GM18951 (cell line): ENCODE data around the gene PYGM.
A peak's percentile ranks its signal among the peaks of the same experiment; 100 is the strongest.

ENCODE experiments used
- POLR2A ChIP-seq: IDR thresholded peaks from 4 replicates; pipeline ENCODE4 v1.6.1; 2011; ENCODE audit warnings: mild to moderate bottlenecking; ENCODE audit not compliant: insufficient read length, insufficient read depth; ENCODE audit errors: extremely low read depth
- in situ Hi-C: fragments of 300-500 bp; cut with MboI; formaldehyde crosslinking; loops from one replicate; pipeline ENCODE4 v1.12.0; 2022; ENCODE audit warnings: low sequenced_read_pairs, mixed read lengths, inconsistent platforms; ENCODE audit not compliant: unreplicated experiment

PYGM gene

GRCh38 chr11:64759722-64760719, at the start of gene PYGM:
Gene PYGM, minus strand, starts transcription at chr11:64759974. Its CDS starts 76 bp downstream, at chr11:64759898.
- no peak for TF ChIP-seq POLR2A
- in situ Hi-C loops, result no loop called here

- no peak for TF ChIP-seq POLR2A
- in situ Hi-C loops, result no loop called here
Measured at GRCh38 chr11:64805481-64805880, 45.7 kb upstream of the PYGM start.

GRCh38 chr11:64804346-64805210, 44.8 kb upstream of the PYGM start:
- no peak for TF ChIP-seq POLR2A
- in situ Hi-C loops, result no loop called here

- in situ Hi-C loops, result no loop called here
- TF ChIP-seq POLR2A, result no peak
Measured at GRCh38 chr11:64803846-64804345, 44.1 kb upstream of the PYGM start.

GRCh38 chr11:64803158-64803845, 43.5 kb upstream of the PYGM start, which contains the start of gene MAP4K2:
Gene MAP4K2, minus strand, starts transcription at chr11:64803214. Its CDS starts 65 bp downstream, at chr11:64803149.
- in situ Hi-C loops, result no loop called here

GRCh38 chr11:64802370-64803157, 42.8 kb upstream of the PYGM start:
- in situ Hi-C loops, result no loop called here
- TF ChIP-seq POLR2A, result peak; percentile 40

More at GRCh38 chr11:64803158-64803845, 43.5 kb upstream of the PYGM start, which contains the start of gene MAP4K2:
- TF ChIP-seq POLR2A, result peak; percentile 51

GRCh38 chr11:64801561-64802369, 42.0 kb upstream of the PYGM start:
- in situ Hi-C loops, result no loop called here
- no peak for TF ChIP-seq POLR2A

- in situ Hi-C loops, result no loop called here
- no peak for TF ChIP-seq POLR2A
Measured at GRCh38 chr11:64801158-64801464, 41.3 kb upstream of the PYGM start.

- no peak for TF ChIP-seq POLR2A
- in situ Hi-C loops, result no loop called here
Measured at GRCh38 chr11:64800303-64801157, 40.8 kb upstream of the PYGM start.

- no peak for TF ChIP-seq POLR2A
- in situ Hi-C loops, result no loop called here
Measured at GRCh38 chr11:64799623-64800302, 40.0 kb upstream of the PYGM start.

GRCh38 chr11:64799256-64799622, 39.5 kb upstream of the PYGM start:
- in situ Hi-C loops, result no loop called here
- no peak for TF ChIP-seq POLR2A
